OCI-LY7 (cell line): Measurements from ENCODE around the gene STAG3. TPM values are rescaled to one million over a fixed set of nuclear protein-coding genes. Genes with fewer than 3 reads are reported as not detected.
A peak's percentile ranks its signal among the peaks of the same experiment; 100 is the strongest.
"Not testable (repeated sequence)": the region's sequence is repeated elsewhere in the genome, so short reads cannot be mapped to it uniquely, and the experiment has no call there.

Experiments
- BruUV-seq: library from RNA; stranded (reverse); fragments of 400-500 nt; replicated peaks from 2 replicates; lab custom pipeline; 2021; lab: Mats Ljungman, UMichigan
- CTCF ChIA-PET: fragments of 300-600 bp; sonication (Branson Sonifier 250); formaldehyde crosslinking; loops from one replicate; lab custom pipeline; 2022; ENCODE audit warnings: antibody characterized with exemption; ENCODE audit not compliant: unreplicated experiment; lab: Charles Lee
- POLR2A ChIA-PET: fragments of 300-600 bp; sonication (Branson Sonifier 250); formaldehyde crosslinking; loops from one replicate; lab custom pipeline; 2022; ENCODE audit warnings: antibody characterized with exemption; lab: Charles Lee
- DNase-seq: peaks from one replicate; pipeline ENCODE4 v3.0.0-alpha.2; 2015; ENCODE audit warnings: low spot score
- H2AFZ ChIP-seq: fragments of 200-600 bp; sonication (generic), shearing (Covaris generic); 2 replicates; pipeline ENCODE4 v1.6.1; 2014; ENCODE audit warnings: mild to moderate bottlenecking, antibody characterized with exemption, low read length, moderate library complexity
- H3K27ac ChIP-seq: fragments of 200-600 bp; sonication (generic); 2 replicates; pipeline ENCODE4 v1.5.1; 2014; ENCODE audit warnings: mixed run types, low read depth, mild to moderate bottlenecking, moderate library complexity, low read length, inconsistent platforms; ENCODE audit not compliant: poor library complexity, severe bottlenecking
- H3K36me3 ChIP-seq: fragments of 200-600 bp; sonication (generic); 2 replicates; pipeline ENCODE4 v1.6.1; 2014; ENCODE audit warnings: mild to moderate bottlenecking, antibody characterized with exemption, low read length, moderate library complexity, mixed read lengths; ENCODE audit not compliant: insufficient read depth
- H3K4me1 ChIP-seq: fragments of 200-600 bp; sonication (generic); 2 replicates; pipeline ENCODE4 v1.5.1; 2014; ENCODE audit warnings: mild to moderate bottlenecking, low read length; ENCODE audit not compliant: insufficient read depth, poor library complexity, severe bottlenecking
- H3K4me2 ChIP-seq: fragments of 200-600 bp; sonication (generic); 2 replicates; pipeline ENCODE4 v1.6.1; 2014; ENCODE audit warnings: mild to moderate bottlenecking, low read length
- H3K4me3 ChIP-seq: fragments of 200-600 bp; sonication (generic); 2 replicates; pipeline ENCODE4 v1.5.1; 2014; ENCODE audit warnings: mild to moderate bottlenecking, low read depth, low read length; ENCODE audit not compliant: poor library complexity, severe bottlenecking
- H3K79me2 ChIP-seq: fragments of 200-600 bp; sonication (generic); 2 replicates; pipeline ENCODE4 v1.6.1; 2016; ENCODE audit warnings: low read depth, mild to moderate bottlenecking, low read length, moderate library complexity, mixed read lengths; ENCODE audit not compliant: insufficient read depth
- H3K9me2 ChIP-seq: fragments of 200-600 bp; sonication (generic); 2 replicates; pipeline ENCODE4 v1.6.1; 2016; ENCODE audit warnings: mild to moderate bottlenecking, low read length, mixed read lengths; ENCODE audit not compliant: insufficient read depth
- H3K9me3 ChIP-seq: fragments of 200-600 bp; sonication (generic); 2 replicates; pipeline ENCODE4 v1.6.1; 2014; ENCODE audit warnings: mild to moderate bottlenecking, mixed run types, low read length, mixed read lengths
- H4K20me1 ChIP-seq: fragments of 200-600 bp; sonication (generic); 2 replicates; pipeline ENCODE4 v1.6.1; 2014; ENCODE audit warnings: mild to moderate bottlenecking, antibody characterized with exemption, low read length, moderate library complexity, mixed read lengths; ENCODE audit not compliant: insufficient read depth
- EZH2phosphoT487 ChIP-seq: fragments of 200-600 bp; sonication (generic); IDR thresholded peaks from 2 replicates; pipeline ENCODE4 v1.6.1; 2018; ENCODE audit warnings: low read depth, borderline replicate concordance, mild to moderate bottlenecking, mixed run types, antibody characterized with exemption, low read length, moderate library complexity, mixed read lengths
- intact Hi-C: fragments of 100-400 bp; cut with micrococcal nuclease; formaldehyde crosslinking; loops from one replicate; pipeline ENCODE4 v1.10.0; 2022; ENCODE audit not compliant: unreplicated experiment
- total RNA-seq, 2 experiments: library from RNA; depleted of rRNA in 1 of 2; stranded (reverse); fragments of >200 nt in 1 of 2; shearing (Covaris generic) in 1 of 2; gene quantifications; 2 replicates each; pipeline ENCODE4 v1.2.3, GENCODE V29; 2014 to 2022
- TF ChIP-seq, protein P1 (sequence below): fragments of 200-600 bp; sonication (generic); conservative IDR thresholded peaks from 2 replicates; pipeline ENCODE4 v1.5.1; 2014; ENCODE audit warnings: mild to moderate bottlenecking, antibody characterized with exemption, low read length, moderate library complexity, mixed read lengths

The STAG3 gene
- total RNA-seq, 2 experiments from 2014 or later, result 70.2 to 82.8 TPM

DNA sequence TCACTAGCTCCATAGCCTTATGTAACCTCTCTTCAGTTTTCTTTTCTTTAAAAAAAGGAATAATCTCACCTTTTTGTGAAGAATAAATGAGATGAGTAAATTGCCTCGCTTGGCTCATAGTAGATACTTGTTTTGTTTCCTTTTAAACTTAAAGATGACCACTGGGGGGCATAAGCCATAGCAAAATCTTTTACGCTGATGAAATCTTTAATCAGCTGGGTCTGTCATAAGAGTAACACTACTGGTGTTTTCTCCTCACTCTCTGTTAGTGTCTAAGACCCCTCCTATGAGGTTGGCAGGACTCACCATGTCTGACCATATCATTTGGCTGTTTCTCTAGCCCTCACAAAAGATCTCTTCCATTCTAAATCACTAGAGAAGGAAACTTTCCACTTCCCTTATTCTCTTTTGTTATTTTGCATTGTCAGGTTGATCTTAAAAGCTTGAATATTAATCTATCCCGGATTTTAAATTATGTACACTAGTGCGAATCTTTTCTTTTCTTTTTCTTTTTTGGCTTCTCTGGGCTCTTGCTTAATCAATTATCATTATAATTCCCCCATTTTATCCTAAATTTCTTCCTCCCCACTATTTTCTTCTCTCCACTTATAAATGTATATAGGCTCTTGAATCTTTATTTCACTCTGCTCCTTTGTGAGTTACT, 12.5 kb downstream of the STAG3 start:
- H3K9me3 ChIP-seq, result no peaks in the 10 kb centered on the region
- peak overlapping the region; percentile 95 for H3K27ac ChIP-seq
- peak overlapping the region; percentile 48 for H3K4me3 ChIP-seq
- no peaks in the 10 kb centered on the region for H3K9me2 ChIP-seq
- ChIA-PET POLR2A (interaction anchor here (0.5 to 2.6 kb wide), 12 partner anchors 9 to 239 kb away, joined by 3 to 10 read pairs (median 6); partner anchors contain the start of genes GPC2, LAMTOR4, PVRIG and STAG3), CTCF (interaction anchor here (0.6 to 1.4 kb wide), 4 partner anchors 10 to 57 kb away, joined by 3 to 5 read pairs (median 4); no protein-coding TSS in a partner anchor)
- DNase-seq, result peak; percentile 90
- no peaks in the 10 kb centered on the region for H3K36me3 ChIP-seq
- H3K79me2 ChIP-seq, result no peaks in the 10 kb centered on the region
- peak overlapping the region; percentile 72 for H3K4me2 ChIP-seq
- peaks cover 71% of the 10 kb centered on the region for H3K4me1 ChIP-seq
- H2AFZ ChIP-seq, result peak overlapping the region; percentile 77
- intact Hi-C loops, result loop anchor here (1.0 kb wide), 2 partner anchors 27 to 31 kb away; no protein-coding TSS in a partner anchor
- H4K20me1 ChIP-seq, result no peaks in the 10 kb centered on the region
- TF ChIP-seq, protein P1, sequence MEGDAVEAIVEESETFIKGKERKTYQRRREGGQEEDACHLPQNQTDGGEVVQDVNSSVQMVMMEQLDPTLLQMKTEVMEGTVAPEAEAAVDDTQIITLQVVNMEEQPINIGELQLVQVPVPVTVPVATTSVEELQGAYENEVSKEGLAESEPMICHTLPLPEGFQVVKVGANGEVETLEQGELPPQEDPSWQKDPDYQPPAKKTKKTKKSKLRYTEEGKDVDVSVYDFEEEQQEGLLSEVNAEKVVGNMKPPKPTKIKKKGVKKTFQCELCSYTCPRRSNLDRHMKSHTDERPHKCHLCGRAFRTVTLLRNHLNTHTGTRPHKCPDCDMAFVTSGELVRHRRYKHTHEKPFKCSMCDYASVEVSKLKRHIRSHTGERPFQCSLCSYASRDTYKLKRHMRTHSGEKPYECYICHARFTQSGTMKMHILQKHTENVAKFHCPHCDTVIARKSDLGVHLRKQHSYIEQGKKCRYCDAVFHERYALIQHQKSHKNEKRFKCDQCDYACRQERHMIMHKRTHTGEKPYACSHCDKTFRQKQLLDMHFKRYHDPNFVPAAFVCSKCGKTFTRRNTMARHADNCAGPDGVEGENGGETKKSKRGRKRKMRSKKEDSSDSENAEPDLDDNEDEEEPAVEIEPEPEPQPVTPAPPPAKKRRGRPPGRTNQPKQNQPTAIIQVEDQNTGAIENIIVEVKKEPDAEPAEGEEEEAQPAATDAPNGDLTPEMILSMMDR, result peak; percentile 84
- TF ChIP-seq EZH2phosphoT487, result no peak
- BruUV-seq, result no TSS peak

DNA sequence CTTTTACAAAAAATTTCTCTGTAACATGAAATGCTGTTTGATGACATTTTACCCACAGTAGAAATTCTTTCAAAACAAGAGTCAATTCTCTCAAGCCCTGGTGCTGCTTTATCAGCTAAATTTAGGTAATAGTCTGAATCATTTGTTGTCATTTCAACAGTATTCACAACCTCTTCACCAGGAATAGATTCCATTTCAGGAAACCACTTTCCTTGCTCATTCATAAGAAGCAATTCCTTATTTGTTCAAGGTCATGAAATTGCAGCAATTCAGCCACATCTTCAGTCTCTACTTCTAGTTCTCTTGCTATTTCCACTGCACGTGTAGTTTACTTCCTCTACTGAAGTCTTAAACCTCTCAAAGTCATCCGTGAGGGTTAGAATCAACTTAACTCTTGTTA, 14.1 kb downstream of the STAG3 start:
- TF ChIP-seq, protein P1, result no peak; the same call in 1 of the 2 replicates
- TF ChIP-seq EZH2phosphoT487, result no peak
- Histone ChIP-seq H3K79me2 (no peaks in the 10 kb centered on the region), H3K4me1 (peaks cover 81% of the 10 kb centered on the region), H3K4me2 (peak overlapping the region; percentile 72), H3K27ac (peak overlapping the region; percentile 95), H3K36me3 (no peaks in the 10 kb centered on the region), H3K9me2 (no peaks in the 10 kb centered on the region), H3K9me3 (no peaks in the 10 kb centered on the region), H4K20me1 (no peaks in the 10 kb centered on the region), H3K4me3 (no peak overlapping the region), H2AFZ (peak overlapping the region; percentile 53; the same call in 1 of the 2 replicates)
- CTCF ChIA-PET, result no interaction called here
- BruUV-seq, result no TSS peak
- intact Hi-C loops, result no loop called here
- POLR2A ChIA-PET, result interaction anchor here (1.2 to 3.8 kb wide), 4 partner anchors 8 to 51 kb away, joined by 3 to 13 read pairs (median 8); no protein-coding TSS in a partner anchor
- DNase-seq, result peak; percentile 59

DNA sequence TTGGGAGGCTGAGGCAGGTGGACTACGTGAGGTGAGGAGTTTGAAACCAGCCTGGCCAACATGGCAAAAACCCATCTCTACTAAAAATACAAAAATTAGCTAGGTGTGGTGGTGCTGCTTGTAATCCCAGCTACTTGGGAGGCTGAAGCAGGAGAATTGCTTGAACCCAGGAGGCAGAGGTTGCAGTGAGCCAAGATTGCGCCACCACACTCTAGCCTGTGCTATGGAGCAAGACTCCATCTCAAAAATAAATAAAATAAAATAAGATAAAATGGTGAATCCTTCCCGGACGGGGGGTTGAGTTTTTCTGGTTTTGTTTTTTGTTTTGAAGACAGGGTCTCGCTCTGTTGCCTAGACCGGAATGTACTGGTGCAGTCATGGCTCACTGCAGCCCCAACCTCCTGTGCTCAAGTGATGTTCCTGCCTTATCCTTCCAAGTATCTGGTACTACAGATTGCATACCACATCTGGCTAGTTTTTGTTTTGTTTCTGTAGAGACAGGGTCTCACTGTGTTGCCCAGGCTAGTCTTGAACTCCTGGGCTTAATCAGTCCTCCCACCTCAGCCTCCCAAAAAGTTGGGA, 14.7 kb downstream of the STAG3 start:
- CTCF ChIA-PET, H3K9me3 ChIP-seq, BruUV-seq, H3K9me2 ChIP-seq, H3K36me3 ChIP-seq, H3K79me2 ChIP-seq, intact Hi-C loops, H4K20me1 ChIP-seq: not testable (repeated sequence)
- H3K4me2 ChIP-seq, result peak overlapping the region; percentile 72
- POLR2A ChIA-PET, result interaction anchor here (0.6 to 4.4 kb wide), 10 partner anchors 7 to 357 kb away, joined by 3 to 37 read pairs (median 5); no protein-coding TSS in a partner anchor
- peak overlapping the region; percentile 43 for H3K4me3 ChIP-seq
- H2AFZ ChIP-seq, result peak overlapping the region; percentile 53; the same call in 1 of the 2 replicates
- peaks cover 82% of the 10 kb centered on the region for H3K4me1 ChIP-seq
- peak; percentile 89 for DNase-seq
- peak overlapping the region; percentile 95 for H3K27ac ChIP-seq
